ENCODE measurements around the gene LCE3C. TPM values are rescaled to one million over a fixed set of nuclear protein-coding genes. Genes with fewer than 3 reads are reported as not detected.
A peak's percentile ranks its signal among the peaks of the same experiment; 100 is the strongest.

LCE3C gene
- total and polyA plus RNA-seq, 2 experiments from 2014 or later, result not detected

GRCh38 chr1:152565535-152566215, 34.4 kb upstream of the LCE3C start:
- H3K9me3 Mint-ChIP-seq, result peaks cover 13% of the 10 kb centered on the region
- H3K27ac Mint-ChIP-seq, result no peak overlapping the region; the same call in 1 of the 2 replicates
- no peak overlapping the region for H3K4me3 Mint-ChIP-seq

GRCh38 chr1:152566681-152567080, 33.4 kb upstream of the LCE3C start, which contains the start of gene LCE3E:
TSS of gene LCE3E (minus strand) at chr1:152566780. CDS start at chr1:152566208, 572 bp downstream.
- no peaks in the 10 kb centered on the region for H3K4me1 Mint-ChIP-seq
- TF ChIP-seq ZNF331 (CRISPR knock-in tag; IDR thresholded peaks at IDR 0.05; ENCODE audit: low read depth), result no peak
- no peak for TF ChIP-seq JUNB (IDR thresholded peaks at IDR 0.05; ENCODE audit: unreplicated experiment)
- no peak for TF ChIP-seq REST (IDR thresholded peaks at IDR 0.05; ENCODE audit: unreplicated experiment)
- no peak for TF ChIP-seq POLR2AphosphoS5 (IDR thresholded peaks at IDR 0.05; ENCODE audit: low read depth)

More at GRCh38 chr1:152565535-152566215, 34.4 kb upstream of the LCE3C start:
- no peak for ATAC-seq
- Mint-ChIP-seq H3K36me3 (ENCODE audit: low read depth) (peaks cover 3% of the 10 kb centered on the region; the same call in 1 of the 3 replicates), H3K27me3 (ENCODE audit: insufficient read depth, low read depth, poor library complexity) (no peaks in the 10 kb centered on the region), H3K4me1 (no peaks in the 10 kb centered on the region)
- no peak overlapping the region for H3K4me2 ChIP-seq
- H4K20me1 ChIP-seq (replicated peaks; ENCODE audit: insufficient read depth), result no peaks in the 10 kb centered on the region
- peaks cover 19% of the 10 kb centered on the region for H3K9me2 ChIP-seq (ENCODE audit: insufficient read depth)
- H3K27ac ChIP-seq (ENCODE audit: low read depth), result no peak overlapping the region
- 0 out of 2 replicates have a peak, but pooled peaks cover 3% of the 10 kb centered on the region for H3K36me3 ChIP-seq (ENCODE audit: insufficient read depth)
- no peak for DNase-seq (ENCODE audit: low spot score)
- no peaks in the 10 kb centered on the region for H3K79me2 ChIP-seq (replicated peaks; ENCODE audit: insufficient read depth)
- no peaks in the 10 kb centered on the region for H3K27me3 ChIP-seq (ENCODE audit: insufficient read depth)
- no peak overlapping the region for H3K4me3 ChIP-seq
- no peak overlapping the region for H2AFZ ChIP-seq
- TF ChIP-seq EZH2 (IDR thresholded peaks at IDR 0.05; ENCODE audit: low read depth, unreplicated experiment) (no peak), REST (IDR thresholded peaks at IDR 0.05; ENCODE audit: unreplicated experiment) (no peak)
- H3F3A ChIP-seq (replicated peaks; ENCODE audit: low read depth), result no peaks in the 10 kb centered on the region
- no peaks in the 10 kb centered on the region for H3K4me1 ChIP-seq (ENCODE audit: insufficient read depth)

More at GRCh38 chr1:152566681-152567080, 33.4 kb upstream of the LCE3C start, which contains the start of gene LCE3E:
- peaks cover 11% of the 10 kb centered on the region; the same call in 1 of the 2 replicates for H3K9me2 ChIP-seq (ENCODE audit: insufficient read depth)
- H2AFZ ChIP-seq, result peak within 1 kb of the TSS; percentile 38; the same call in 1 of the 2 replicates
- H3K9me3 Mint-ChIP-seq, result peaks cover 17% of the 10 kb centered on the region
- no peak within 1 kb of the TSS for H3K27ac ChIP-seq (ENCODE audit: low read depth)
- H4K20me1 ChIP-seq (replicated peaks; ENCODE audit: insufficient read depth), result no peaks in the 10 kb centered on the region
- H3K4me3 Mint-ChIP-seq, result no peak within 1 kb of the TSS
- H3K4me2 ChIP-seq, result no peak within 1 kb of the TSS
- H3K27ac Mint-ChIP-seq, result no peak within 1 kb of the TSS; the same call in 1 of the 2 replicates
- no peak within 1 kb of the TSS for H3K4me3 ChIP-seq
- H3K36me3 ChIP-seq (ENCODE audit: insufficient read depth), result 0 out of 2 replicates have a peak, but pooled peaks cover 3% of the 10 kb centered on the region
- no peaks in the 10 kb centered on the region for H3K4me1 ChIP-seq (ENCODE audit: insufficient read depth)
- H3K79me2 ChIP-seq (replicated peaks; ENCODE audit: insufficient read depth), result no peaks in the 10 kb centered on the region
- ATAC-seq (no peak), DNase-seq (ENCODE audit: low spot score) (no peak)
- H3K27me3 Mint-ChIP-seq (ENCODE audit: insufficient read depth, low read depth, poor library complexity), result no peaks in the 10 kb centered on the region
- H3K27me3 ChIP-seq (ENCODE audit: insufficient read depth), result no peaks in the 10 kb centered on the region
- H3K36me3 Mint-ChIP-seq (ENCODE audit: low read depth), result 0 out of 3 replicates have a peak, but pooled peaks cover 3% of the 10 kb centered on the region
- no peaks in the 10 kb centered on the region for H3F3A ChIP-seq (replicated peaks; ENCODE audit: low read depth)

Measured in GM23338 (cell line).